Activated naive CD4-positive, alpha-beta T cell treated with anti-CD3 and anti-CD28 coated beads, Interleukin-2, amount 10 ng/mL, durations not matched to agents 7 days and 5 days (primary cell): ENCODE results near the gene STK33.

Source experiments
- CTCF ChIA-PET: fragments of 350-600 bp; sonication (Branson Sonifier 250); formaldehyde crosslinking; loops from one replicate; lab custom pipeline; 2021; ENCODE audit warnings: antibody characterized with exemption; lab: Charles Lee
- DNase-seq: peaks from one replicate; pipeline ENCODE4 v3.0.0-alpha.2; 2020
- H3K27ac Mint-ChIP-seq: one replicate; pipeline ENCODE4 v1.8.0; 2021; ENCODE audit warnings: mild to moderate bottlenecking, moderate library complexity, mixed read lengths
- H3K27me3 Mint-ChIP-seq: one replicate; pipeline ENCODE4 v1.8.0; 2021; ENCODE audit warnings: mild to moderate bottlenecking, mixed read lengths
- H3K36me3 Mint-ChIP-seq: one replicate; pipeline ENCODE4 v1.8.0; 2021; ENCODE audit warnings: mixed read lengths
- H3K4me1 Mint-ChIP-seq: one replicate; pipeline ENCODE4 v1.8.0; 2021; ENCODE audit warnings: mixed read lengths
- H3K4me3 Mint-ChIP-seq: one replicate; pipeline ENCODE4 v1.8.0; 2021; ENCODE audit warnings: mild to moderate bottlenecking, moderate library complexity, mixed read lengths
- H3K9me3 Mint-ChIP-seq: one replicate; pipeline ENCODE4 v1.8.0; 2021; ENCODE audit warnings: mixed read lengths

STK33 gene

GRCh38 chr11:8361206-8361605, 232.8 kb downstream of the STK33 start:
- no peaks in the 10 kb centered on the region for H3K4me1 Mint-ChIP-seq
- H3K36me3 Mint-ChIP-seq, result no peaks in the 10 kb centered on the region
- no peak overlapping the region for H3K4me3 Mint-ChIP-seq
- no peak overlapping the region for H3K27ac Mint-ChIP-seq
- no peaks in the 10 kb centered on the region for H3K9me3 Mint-ChIP-seq
- CTCF ChIA-PET, result no interaction called here
- H3K27me3 Mint-ChIP-seq, result peaks cover 8% of the 10 kb centered on the region
- no peak for DNase-seq

- no peak overlapping the region for H3K27ac Mint-ChIP-seq
- CTCF ChIA-PET, result no interaction called here
These were observed 233.8 kb downstream of the STK33 start for GRCh38 chr11:8360086-8360828.

GRCh38 chr11:8359521-8359920, 234.5 kb downstream of the STK33 start:
- H3K36me3 Mint-ChIP-seq, result no peaks in the 10 kb centered on the region
- CTCF ChIA-PET, result no interaction called here
- H3K4me3 Mint-ChIP-seq, result no peak overlapping the region
- H3K27ac Mint-ChIP-seq, result no peak overlapping the region
- no peaks in the 10 kb centered on the region for H3K9me3 Mint-ChIP-seq
- no peaks in the 10 kb centered on the region for H3K4me1 Mint-ChIP-seq
- DNase-seq, result no peak
- peaks cover 25% of the 10 kb centered on the region for H3K27me3 Mint-ChIP-seq

More at GRCh38 chr11:8360086-8360828, 233.8 kb downstream of the STK33 start:
- Mint-ChIP-seq H3K4me3 (no peak overlapping the region), H3K4me1 (no peaks in the 10 kb centered on the region), H3K27me3 (peaks cover 18% of the 10 kb centered on the region), H3K36me3 (no peaks in the 10 kb centered on the region), H3K9me3 (no peaks in the 10 kb centered on the region)
- DNase-seq, result no peak

DNA sequence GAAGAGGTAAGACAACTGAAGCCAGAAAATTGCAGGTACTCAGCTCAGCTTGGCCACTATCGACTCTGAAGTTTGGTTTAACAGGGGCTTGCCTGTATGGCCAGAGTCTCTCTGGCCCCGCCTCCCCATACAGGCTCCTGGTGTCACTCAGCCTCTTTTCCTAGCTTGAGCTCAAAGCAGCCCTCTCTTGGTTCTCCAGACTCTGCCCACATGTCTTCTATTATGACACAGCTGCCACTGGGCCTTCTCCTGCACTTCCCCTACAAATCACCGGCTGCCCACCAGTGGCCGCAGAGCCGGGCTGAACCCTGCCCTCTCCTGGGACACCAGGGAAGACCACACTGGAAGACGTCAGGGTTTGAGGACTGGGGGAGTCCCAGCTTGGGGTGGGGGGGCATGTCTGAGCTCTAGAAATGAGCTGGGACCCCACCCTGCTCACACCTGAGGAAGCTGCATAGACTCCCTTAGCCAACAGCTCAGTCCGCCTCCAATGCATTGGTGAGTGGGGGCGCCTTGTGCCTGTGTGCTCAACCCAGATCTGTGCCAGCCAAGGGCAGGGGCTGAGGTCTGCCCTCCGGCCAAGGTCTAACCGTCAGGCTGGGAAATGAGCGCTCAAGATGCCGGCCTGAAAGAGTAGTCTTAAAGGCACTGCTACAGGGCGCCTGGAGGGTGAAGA, 236.0 kb downstream of the STK33 start:
- DNase-seq, result no peak
- Mint-ChIP-seq H3K36me3 (no peaks in the 10 kb centered on the region), H3K9me3 (no peaks in the 10 kb centered on the region), H3K27ac (no peak overlapping the region), H3K4me3 (no peak overlapping the region), H3K4me1 (no peaks in the 10 kb centered on the region), H3K27me3 (peaks cover 32% of the 10 kb centered on the region)
- CTCF ChIA-PET, result no interaction called here

GRCh38 chr11:8357505-8357888, 236.5 kb downstream of the STK33 start:
- H3K27me3 Mint-ChIP-seq, result peaks cover 29% of the 10 kb centered on the region
- H3K4me1 Mint-ChIP-seq, result no peaks in the 10 kb centered on the region
- CTCF ChIA-PET, result no interaction called here
- H3K27ac Mint-ChIP-seq, result no peak overlapping the region
- H3K9me3 Mint-ChIP-seq, result no peaks in the 10 kb centered on the region
- no peaks in the 10 kb centered on the region for H3K36me3 Mint-ChIP-seq
- H3K4me3 Mint-ChIP-seq, result no peak overlapping the region
- no peak for DNase-seq

DNA sequence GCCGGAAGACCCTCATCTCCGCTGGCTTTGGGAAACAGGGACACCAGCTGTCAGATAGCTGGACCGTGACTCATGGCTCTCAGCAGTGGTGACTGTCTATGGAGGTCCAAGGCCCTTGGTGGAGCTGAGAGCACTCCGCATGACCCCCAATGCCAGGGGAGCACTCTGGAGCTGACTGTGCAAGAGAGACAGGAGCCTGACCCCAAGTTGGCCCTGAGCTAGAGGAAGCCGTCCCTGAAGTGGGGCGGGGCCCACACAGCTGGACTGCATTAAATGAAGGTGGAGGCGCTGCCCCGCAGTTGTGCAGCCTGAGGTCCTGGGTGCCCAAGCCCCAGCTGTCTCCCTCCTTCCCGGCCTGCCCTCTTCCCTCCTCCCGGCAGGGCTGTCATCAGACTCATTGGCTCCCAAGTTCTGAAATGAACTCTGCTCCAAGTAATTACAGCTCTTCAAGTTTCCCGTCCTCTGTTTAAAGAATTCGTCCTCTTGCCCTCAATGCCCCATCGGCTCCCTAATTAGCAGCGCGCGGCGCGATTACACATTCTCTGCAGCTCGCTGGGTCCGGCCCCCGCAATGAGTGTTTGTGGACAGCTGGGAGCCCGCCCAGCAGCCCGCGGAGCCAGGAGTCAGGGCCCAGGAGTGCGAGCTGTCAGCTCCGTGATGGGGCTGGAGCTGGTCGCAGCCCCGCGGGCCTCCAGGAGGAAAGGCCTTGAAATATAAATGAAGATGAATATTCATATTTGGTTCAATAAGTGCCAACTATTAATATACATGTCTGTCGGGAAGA, 237.1 kb downstream of the STK33 start:
- no peaks in the 10 kb centered on the region for H3K36me3 Mint-ChIP-seq
- peaks cover 32% of the 10 kb centered on the region for H3K27me3 Mint-ChIP-seq
- no peak for DNase-seq
- no peak overlapping the region for H3K4me3 Mint-ChIP-seq
- H3K27ac Mint-ChIP-seq, result no peak overlapping the region
- H3K9me3 Mint-ChIP-seq, result no peaks in the 10 kb centered on the region
- H3K4me1 Mint-ChIP-seq, result no peaks in the 10 kb centered on the region
- CTCF ChIA-PET, result no interaction called here

DNA sequence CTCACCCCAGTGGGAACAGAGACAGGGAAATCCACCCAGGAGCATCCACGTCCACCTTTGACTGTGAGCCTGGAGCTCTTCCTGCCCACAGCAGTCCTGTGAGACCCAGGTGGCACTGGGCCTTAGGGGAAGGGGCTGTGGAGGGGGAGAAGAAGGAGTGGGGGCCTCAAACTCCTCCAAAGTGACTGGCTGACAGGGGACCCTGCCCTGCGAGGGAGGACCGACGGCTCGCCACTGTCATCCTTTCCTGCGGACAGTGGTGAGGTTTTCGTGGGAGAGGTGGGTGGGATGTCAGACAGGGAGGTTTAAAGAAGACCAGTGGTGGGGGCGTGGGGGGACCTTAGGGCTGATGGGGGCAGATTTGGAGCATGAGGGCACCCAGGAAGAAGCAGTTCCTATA, 237.8 kb downstream of the STK33 start:
- peaks cover 32% of the 10 kb centered on the region for H3K27me3 Mint-ChIP-seq

DNA sequence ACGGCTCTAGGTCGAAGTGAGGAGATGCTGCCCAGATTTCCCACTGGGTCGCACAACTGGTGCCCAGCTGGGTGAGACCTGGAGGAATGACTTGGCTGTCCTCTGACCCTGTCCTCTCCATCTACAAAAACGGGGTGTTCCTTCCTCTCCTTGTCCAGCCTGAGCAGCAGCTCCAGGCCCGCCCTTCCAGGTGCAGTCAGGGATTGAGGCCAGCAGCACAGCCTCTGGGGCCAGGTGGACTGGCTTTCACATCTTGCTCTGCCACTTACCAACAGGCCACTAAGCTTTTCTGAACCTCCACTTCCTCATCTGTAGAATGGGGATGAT, 238.6 kb downstream of the STK33 start:
- H3K27me3 Mint-ChIP-seq, result peaks cover 35% of the 10 kb centered on the region
- no peaks in the 10 kb centered on the region for H3K9me3 Mint-ChIP-seq
- no peak for DNase-seq
- H3K4me1 Mint-ChIP-seq, result no peaks in the 10 kb centered on the region
- no peaks in the 10 kb centered on the region for H3K36me3 Mint-ChIP-seq
- CTCF ChIA-PET, result no interaction called here
- no peak overlapping the region for H3K4me3 Mint-ChIP-seq
- H3K27ac Mint-ChIP-seq, result no peak overlapping the region

More for the DNA sequence above, 237.8 kb downstream of the STK33 start:
- H3K4me3 Mint-ChIP-seq, result no peak overlapping the region
- no peak for DNase-seq
- no peaks in the 10 kb centered on the region for H3K4me1 Mint-ChIP-seq
- H3K36me3 Mint-ChIP-seq, result no peaks in the 10 kb centered on the region
- no peak overlapping the region for H3K27ac Mint-ChIP-seq
- CTCF ChIA-PET, result no interaction called here
- no peaks in the 10 kb centered on the region for H3K9me3 Mint-ChIP-seq

- Mint-ChIP-seq H3K27me3 (peaks cover 36% of the 10 kb centered on the region), H3K4me3 (no peak overlapping the region), H3K36me3 (no peaks in the 10 kb centered on the region), H3K4me1 (no peaks in the 10 kb centered on the region), H3K27ac (no peak overlapping the region), H3K9me3 (no peaks in the 10 kb centered on the region)
- CTCF ChIA-PET, result interaction anchor here (1.1 kb wide), 1 partner anchor 284 kb away, joined by 3 read pairs; no protein-coding TSS in a partner anchor
- DNase-seq, result no peak
These were observed 239.2 kb downstream of the STK33 start for GRCh38 chr11:8354622-8355415.

GRCh38 chr11:8352876-8353505, 241.0 kb downstream of the STK33 start:
- no peaks in the 10 kb centered on the region for H3K9me3 Mint-ChIP-seq
- H3K4me3 Mint-ChIP-seq, result no peak overlapping the region
- H3K4me1 Mint-ChIP-seq, result no peaks in the 10 kb centered on the region
- DNase-seq, result no peak
- CTCF ChIA-PET, result interaction anchor here (1.0 kb wide), 1 partner anchor 158 kb away, joined by 3 read pairs; no protein-coding TSS in a partner anchor
- H3K27me3 Mint-ChIP-seq, result peaks cover 36% of the 10 kb centered on the region
- H3K36me3 Mint-ChIP-seq, result no peaks in the 10 kb centered on the region
- no peak overlapping the region for H3K27ac Mint-ChIP-seq

- Mint-ChIP-seq H3K27me3 (peaks cover 36% of the 10 kb centered on the region), H3K4me3 (no peak overlapping the region), H3K27ac (no peak overlapping the region), H3K36me3 (no peaks in the 10 kb centered on the region), H3K4me1 (no peaks in the 10 kb centered on the region), H3K9me3 (no peaks in the 10 kb centered on the region)
- DNase-seq, result no peak
- CTCF ChIA-PET, result no interaction called here
These were observed 241.7 kb downstream of the STK33 start for GRCh38 chr11:8352103-8352875.

DNA sequence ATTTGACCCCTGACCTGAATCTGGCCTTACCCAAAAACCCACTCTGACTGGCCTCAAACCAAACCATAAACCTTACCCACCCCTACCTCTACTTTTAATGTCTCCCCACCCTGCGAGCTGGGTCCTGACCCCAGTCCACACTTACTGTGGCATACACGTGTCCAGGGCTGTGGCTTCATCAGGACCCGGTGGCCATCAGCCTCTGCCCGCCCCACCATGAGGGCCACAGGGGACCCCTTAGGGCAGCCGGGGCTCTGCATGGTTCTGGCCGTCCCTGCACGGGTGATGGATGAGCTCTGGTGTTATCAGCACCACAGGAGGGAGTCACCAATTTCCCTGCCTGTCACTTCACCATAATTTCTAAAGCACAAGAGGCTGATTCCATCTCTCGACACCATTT, 242.8 kb downstream of the STK33 start:
- Mint-ChIP-seq H3K9me3 (no peaks in the 10 kb centered on the region), H3K27me3 (peaks cover 31% of the 10 kb centered on the region)
- CTCF ChIA-PET, result no interaction called here

DNA sequence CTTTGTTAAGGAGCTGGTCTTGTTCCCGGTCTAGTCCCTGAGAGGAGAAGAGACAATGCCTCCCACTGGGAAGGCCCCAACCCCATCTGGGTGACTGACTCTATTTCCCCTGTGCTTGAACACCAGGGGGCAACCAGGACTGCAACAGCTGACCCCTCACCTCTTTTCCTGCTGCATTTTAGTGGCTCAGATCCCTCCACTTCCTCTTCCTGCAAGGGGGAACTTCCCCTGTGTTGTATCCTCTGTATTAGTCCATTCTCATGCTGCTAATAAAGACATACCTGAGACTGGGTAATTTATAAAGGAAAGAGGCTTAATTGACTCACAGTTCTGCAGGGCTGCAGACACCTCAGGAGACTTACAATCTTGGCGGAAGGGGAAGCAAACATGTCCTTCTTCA, 246.1 kb downstream of the STK33 start:
- Mint-ChIP-seq H3K27ac (no peak overlapping the region), H3K4me3 (no peak overlapping the region), H3K4me1 (no peaks in the 10 kb centered on the region), H3K9me3 (no peaks in the 10 kb centered on the region), H3K36me3 (no peaks in the 10 kb centered on the region), H3K27me3 (peaks cover 7% of the 10 kb centered on the region)
- CTCF ChIA-PET, result no interaction called here
- no peak for DNase-seq

More for the DNA sequence above, 242.8 kb downstream of the STK33 start:
- H3K27ac Mint-ChIP-seq, result no peak overlapping the region
- H3K4me3 Mint-ChIP-seq, result no peak overlapping the region
- H3K36me3 Mint-ChIP-seq, result no peaks in the 10 kb centered on the region
- DNase-seq, result no peak
- no peaks in the 10 kb centered on the region for H3K4me1 Mint-ChIP-seq
